Measurements from ENCODE around the gene MROH7. TPM values are rescaled to one million over a fixed set of nuclear protein-coding genes. Genes with fewer than 3 reads are reported as not detected.

MROH7 gene
- total RNA-seq, 2 experiments from 2014 or later: 0.14 to 0.19 TPM

DNA sequence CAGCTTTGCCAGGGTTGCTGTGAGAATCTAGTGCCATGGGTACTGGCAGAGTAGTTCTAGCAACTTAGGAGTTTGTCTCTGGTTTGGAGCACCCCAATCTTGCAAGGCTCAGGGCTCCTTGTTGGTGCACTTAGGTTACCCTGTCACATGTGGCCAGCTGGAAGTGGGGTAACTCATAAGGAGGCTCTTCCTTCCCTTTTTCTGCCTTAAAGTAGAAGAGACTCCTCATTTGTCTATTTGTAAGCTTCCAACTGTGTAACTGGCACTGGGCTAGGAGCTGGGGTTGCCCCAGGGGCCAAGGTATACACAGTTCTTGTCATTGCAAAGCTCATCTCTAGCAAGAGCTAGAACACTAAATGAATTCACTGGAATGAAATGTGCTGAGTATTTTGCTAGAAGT, 10.6 kb downstream of the MROH7 start:
- TF ChIP-seq, protein P1, sequence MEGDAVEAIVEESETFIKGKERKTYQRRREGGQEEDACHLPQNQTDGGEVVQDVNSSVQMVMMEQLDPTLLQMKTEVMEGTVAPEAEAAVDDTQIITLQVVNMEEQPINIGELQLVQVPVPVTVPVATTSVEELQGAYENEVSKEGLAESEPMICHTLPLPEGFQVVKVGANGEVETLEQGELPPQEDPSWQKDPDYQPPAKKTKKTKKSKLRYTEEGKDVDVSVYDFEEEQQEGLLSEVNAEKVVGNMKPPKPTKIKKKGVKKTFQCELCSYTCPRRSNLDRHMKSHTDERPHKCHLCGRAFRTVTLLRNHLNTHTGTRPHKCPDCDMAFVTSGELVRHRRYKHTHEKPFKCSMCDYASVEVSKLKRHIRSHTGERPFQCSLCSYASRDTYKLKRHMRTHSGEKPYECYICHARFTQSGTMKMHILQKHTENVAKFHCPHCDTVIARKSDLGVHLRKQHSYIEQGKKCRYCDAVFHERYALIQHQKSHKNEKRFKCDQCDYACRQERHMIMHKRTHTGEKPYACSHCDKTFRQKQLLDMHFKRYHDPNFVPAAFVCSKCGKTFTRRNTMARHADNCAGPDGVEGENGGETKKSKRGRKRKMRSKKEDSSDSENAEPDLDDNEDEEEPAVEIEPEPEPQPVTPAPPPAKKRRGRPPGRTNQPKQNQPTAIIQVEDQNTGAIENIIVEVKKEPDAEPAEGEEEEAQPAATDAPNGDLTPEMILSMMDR (IDR thresholded peaks at IDR 0.05): no peak
- Histone ChIP-seq H3K27me3 (ENCODE audit: control insufficient read depth in 1 of 2, insufficient read depth in 2 of 2, low read length in 2 of 2) (peaks cover 0 to 5% of the 10 kb centered on the region in 2 experiments), H3K36me3 (ENCODE audit: insufficient read depth, low read length) (no peaks in the 10 kb centered on the region), H3K9me3 (ENCODE audit: control insufficient read depth in 1 of 2, insufficient read depth in 1 of 2, low read length in 2 of 2) (no peaks in the 10 kb centered on the region), H3K4me3 (ENCODE audit: low read length) (no peak overlapping the region), H3K4me1 (ENCODE audit: insufficient read depth, low read length) (no peaks in the 10 kb centered on the region), H3K27ac (ENCODE audit: low read depth in 1 of 2, low read length in 2 of 2) (no peak overlapping the region)
- no peaks in the 10 kb centered on the region for H3K9me3 Mint-ChIP-seq
- no peaks in the 10 kb centered on the region for H3K4me1 Mint-ChIP-seq (ENCODE audit: low read depth)
- ATAC-seq (ENCODE audit: poor library complexity): no peak
- H3K27ac Mint-ChIP-seq: no peak overlapping the region
- H3K4me3 Mint-ChIP-seq: no peak overlapping the region
- H3K36me3 Mint-ChIP-seq (ENCODE audit: low read depth): no peaks in the 10 kb centered on the region
- CTCF ChIA-PET: no interaction called here
- DNase-seq: no peak
- H3K27me3 Mint-ChIP-seq: peaks cover 19% of the 10 kb centered on the region
- POLR2A ChIA-PET: no interaction called here
- intact Hi-C loops (cut with DNase I, micrococcal nuclease): no loop called here

DNA sequence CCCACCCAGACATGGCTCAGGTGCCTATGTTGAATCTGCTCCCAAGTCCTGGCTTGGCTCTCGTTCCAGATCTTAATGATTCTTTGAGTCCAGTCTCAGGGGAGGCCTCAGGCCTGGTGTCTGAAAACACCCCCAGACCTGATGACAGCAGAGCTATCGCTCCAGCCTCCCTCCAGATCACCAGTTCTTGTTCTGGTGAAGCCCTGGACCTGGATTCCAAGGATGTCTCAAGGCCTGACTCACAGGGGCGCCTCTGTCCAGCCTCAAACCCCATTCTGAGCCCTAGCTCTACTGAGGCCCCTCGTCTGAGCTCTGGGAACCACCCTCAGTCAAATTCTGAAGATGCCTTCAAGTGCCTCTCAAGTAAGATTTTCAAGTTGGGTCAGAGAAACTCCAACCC, 11.4 kb downstream of the MROH7 start:
- DNase-seq (no peak), ATAC-seq (ENCODE audit: poor library complexity) (no peak)
- Histone ChIP-seq H3K36me3 (ENCODE audit: insufficient read depth, low read length) (no peaks in the 10 kb centered on the region), H3K27me3 (ENCODE audit: control insufficient read depth in 1 of 2, insufficient read depth in 2 of 2, low read length in 2 of 2) (peaks cover 0 to 5% of the 10 kb centered on the region in 2 experiments), H3K27ac (ENCODE audit: low read depth in 1 of 2, low read length in 2 of 2) (no peak overlapping the region), H3K4me3 (ENCODE audit: low read length) (no peak overlapping the region), H3K9me3 (ENCODE audit: control insufficient read depth in 1 of 2, insufficient read depth in 1 of 2, low read length in 2 of 2) (no peaks in the 10 kb centered on the region), H3K4me1 (ENCODE audit: insufficient read depth, low read length) (no peaks in the 10 kb centered on the region)
- ChIA-PET CTCF (no interaction called here), POLR2A (no interaction called here)
- Mint-ChIP-seq H3K4me1 (ENCODE audit: low read depth) (no peaks in the 10 kb centered on the region), H3K27ac (no peak overlapping the region), H3K27me3 (peaks cover 19% of the 10 kb centered on the region), H3K4me3 (no peak overlapping the region), H3K36me3 (ENCODE audit: low read depth) (no peaks in the 10 kb centered on the region), H3K9me3 (no peaks in the 10 kb centered on the region)
- TF ChIP-seq, protein P1 (IDR thresholded peaks at IDR 0.05): no peak
- intact Hi-C loops (cut with DNase I, micrococcal nuclease): no loop called here

DNA sequence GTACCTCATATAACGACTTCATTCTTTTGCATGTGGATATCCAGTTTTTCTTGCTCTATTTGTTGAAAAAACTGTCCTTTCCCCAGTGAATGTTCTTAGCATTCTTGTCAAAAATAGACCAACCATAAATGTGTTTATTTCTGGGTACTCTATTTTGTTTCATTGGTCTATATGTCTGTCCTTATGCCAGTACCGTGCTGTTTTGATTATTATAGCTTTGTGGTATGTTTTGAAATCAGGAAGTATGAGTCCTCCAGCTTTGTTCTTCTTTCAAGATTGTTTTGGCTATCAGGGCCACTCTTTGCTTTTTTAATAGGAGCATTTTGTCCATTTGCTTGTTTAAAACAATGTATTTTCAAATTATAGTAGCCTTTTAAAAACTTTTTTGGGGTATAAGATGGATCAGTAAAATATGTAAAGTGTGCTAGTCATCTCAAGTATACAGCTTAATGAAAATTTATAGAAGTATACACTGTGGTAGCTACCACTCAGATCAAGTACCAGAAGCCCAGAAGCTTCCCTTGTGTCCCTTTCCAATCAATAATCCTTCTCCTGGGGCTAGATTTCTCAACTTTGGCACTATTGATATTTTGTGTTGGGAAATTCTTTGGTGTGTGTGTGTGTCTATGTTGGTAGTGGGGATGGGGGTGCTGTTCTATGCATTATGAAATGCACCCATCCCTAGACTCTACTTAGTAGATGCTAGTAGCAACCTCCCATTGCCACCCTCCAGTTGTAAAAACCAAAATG, 16.8 kb downstream of the MROH7 start:
- Histone ChIP-seq H3K27me3 (ENCODE audit: control insufficient read depth in 1 of 2, insufficient read depth in 2 of 2, low read length in 2 of 2) (no peaks in the 10 kb centered on the region), H3K4me3 (ENCODE audit: low read length) (no peak overlapping the region), H3K27ac (ENCODE audit: low read depth in 1 of 2, low read length in 2 of 2) (no peak overlapping the region), H3K36me3 (ENCODE audit: insufficient read depth, low read length) (no peaks in the 10 kb centered on the region), H3K4me1 (ENCODE audit: insufficient read depth, low read length) (no peaks in the 10 kb centered on the region), H3K9me3 (ENCODE audit: control insufficient read depth in 1 of 2, insufficient read depth in 1 of 2, low read length in 2 of 2) (peaks cover 0 to 4% of the 10 kb centered on the region in 2 experiments)
- intact Hi-C loops (cut with DNase I, micrococcal nuclease): no loop called here
- Mint-ChIP-seq H3K36me3 (ENCODE audit: low read depth) (no peaks in the 10 kb centered on the region), H3K9me3 (peaks cover 3% of the 10 kb centered on the region), H3K27me3 (no peaks in the 10 kb centered on the region), H3K4me1 (ENCODE audit: low read depth) (no peaks in the 10 kb centered on the region), H3K27ac (no peak overlapping the region), H3K4me3 (no peak overlapping the region)
- ATAC-seq (ENCODE audit: poor library complexity) (no peak), DNase-seq (no peak)
- ChIA-PET POLR2A (no interaction called here), CTCF (no interaction called here)
- TF ChIP-seq, protein P1 (IDR thresholded peaks at IDR 0.05): no peak
